OCI-LY7 (cell line): ENCODE measurements around the gene HECW1. TPM values are rescaled to one million over a fixed set of nuclear protein-coding genes. Genes with fewer than 3 reads are reported as not detected.

ENCODE experiments used
- BruUV-seq: library from RNA; stranded (reverse); fragments of 400-500 nt; replicated peaks from 2 replicates; lab custom pipeline; 2021; lab: Mats Ljungman, UMichigan
- CTCF ChIA-PET: fragments of 300-600 bp; sonication (Branson Sonifier 250); formaldehyde crosslinking; loops from one replicate; lab custom pipeline; 2022; ENCODE audit warnings: antibody characterized with exemption; ENCODE audit not compliant: unreplicated experiment; lab: Charles Lee
- POLR2A ChIA-PET: fragments of 300-600 bp; sonication (Branson Sonifier 250); formaldehyde crosslinking; loops from one replicate; lab custom pipeline; 2022; ENCODE audit warnings: antibody characterized with exemption; lab: Charles Lee
- DNase-seq: peaks from one replicate; pipeline ENCODE4 v3.0.0-alpha.2; 2015; ENCODE audit warnings: low spot score
- H2AFZ ChIP-seq: fragments of 200-600 bp; sonication (generic), shearing (Covaris generic); 2 replicates; pipeline ENCODE4 v1.6.1; 2014; ENCODE audit warnings: mild to moderate bottlenecking, antibody characterized with exemption, low read length, moderate library complexity
- H3K27ac ChIP-seq: fragments of 200-600 bp; sonication (generic); 2 replicates; pipeline ENCODE4 v1.5.1; 2014; ENCODE audit warnings: mixed run types, low read depth, mild to moderate bottlenecking, moderate library complexity, low read length, inconsistent platforms; ENCODE audit not compliant: poor library complexity, severe bottlenecking
- H3K36me3 ChIP-seq: fragments of 200-600 bp; sonication (generic); 2 replicates; pipeline ENCODE4 v1.6.1; 2014; ENCODE audit warnings: mild to moderate bottlenecking, antibody characterized with exemption, low read length, moderate library complexity, mixed read lengths; ENCODE audit not compliant: insufficient read depth
- H3K4me1 ChIP-seq: fragments of 200-600 bp; sonication (generic); 2 replicates; pipeline ENCODE4 v1.5.1; 2014; ENCODE audit warnings: mild to moderate bottlenecking, low read length; ENCODE audit not compliant: insufficient read depth, poor library complexity, severe bottlenecking
- H3K4me2 ChIP-seq: fragments of 200-600 bp; sonication (generic); 2 replicates; pipeline ENCODE4 v1.6.1; 2014; ENCODE audit warnings: mild to moderate bottlenecking, low read length
- H3K4me3 ChIP-seq: fragments of 200-600 bp; sonication (generic); 2 replicates; pipeline ENCODE4 v1.5.1; 2014; ENCODE audit warnings: mild to moderate bottlenecking, low read depth, low read length; ENCODE audit not compliant: poor library complexity, severe bottlenecking
- H3K79me2 ChIP-seq: fragments of 200-600 bp; sonication (generic); 2 replicates; pipeline ENCODE4 v1.6.1; 2016; ENCODE audit warnings: low read depth, mild to moderate bottlenecking, low read length, moderate library complexity, mixed read lengths; ENCODE audit not compliant: insufficient read depth
- H3K9me2 ChIP-seq: fragments of 200-600 bp; sonication (generic); 2 replicates; pipeline ENCODE4 v1.6.1; 2016; ENCODE audit warnings: mild to moderate bottlenecking, low read length, mixed read lengths; ENCODE audit not compliant: insufficient read depth
- H3K9me3 ChIP-seq: fragments of 200-600 bp; sonication (generic); 2 replicates; pipeline ENCODE4 v1.6.1; 2014; ENCODE audit warnings: mild to moderate bottlenecking, mixed run types, low read length, mixed read lengths
- H4K20me1 ChIP-seq: fragments of 200-600 bp; sonication (generic); 2 replicates; pipeline ENCODE4 v1.6.1; 2014; ENCODE audit warnings: mild to moderate bottlenecking, antibody characterized with exemption, low read length, moderate library complexity, mixed read lengths; ENCODE audit not compliant: insufficient read depth
- CTCF ChIP-seq: fragments of 200-600 bp; sonication (generic); conservative IDR thresholded peaks from 2 replicates; pipeline ENCODE4 v1.5.1; 2014; ENCODE audit warnings: mild to moderate bottlenecking, antibody characterized with exemption, low read length, moderate library complexity, mixed read lengths
- EZH2phosphoT487 ChIP-seq: fragments of 200-600 bp; sonication (generic); IDR thresholded peaks from 2 replicates; pipeline ENCODE4 v1.6.1; 2018; ENCODE audit warnings: low read depth, borderline replicate concordance, mild to moderate bottlenecking, mixed run types, antibody characterized with exemption, low read length, moderate library complexity, mixed read lengths
- intact Hi-C: fragments of 100-400 bp; cut with micrococcal nuclease; formaldehyde crosslinking; loops from one replicate; pipeline ENCODE4 v1.10.0; 2022; ENCODE audit not compliant: unreplicated experiment
- total RNA-seq, 2 experiments: library from RNA; depleted of rRNA in 1 of 2; stranded (reverse); fragments of >200 nt in 1 of 2; shearing (Covaris generic) in 1 of 2; gene quantifications; 2 replicates each; pipeline ENCODE4 v1.2.3, GENCODE V29; 2014 to 2022

Gene HECW1
- total RNA-seq, 2 experiments from 2014 or later, result 2.0 TPM

- Histone ChIP-seq H3K27ac (no peak overlapping the region), H3K4me3 (no peak overlapping the region), H3K9me3 (no peaks in the 10 kb centered on the region), H3K4me1 (no peaks in the 10 kb centered on the region), H3K36me3 (no peaks in the 10 kb centered on the region), H3K9me2 (no peaks in the 10 kb centered on the region), H4K20me1 (no peaks in the 10 kb centered on the region), H3K79me2 (no peaks in the 10 kb centered on the region), H2AFZ (no peak overlapping the region), H3K4me2 (no peak overlapping the region)
- no peak for DNase-seq
- TF ChIP-seq CTCF, result no peak
- TF ChIP-seq EZH2phosphoT487, result no peak
- BruUV-seq, result no TSS peak
- ChIA-PET POLR2A (no interaction called here), CTCF (no interaction called here)
- intact Hi-C loops, result no loop called here
These were observed 107.8 kb downstream of the HECW1 start for GRCh38 chr7:43220250-43220649.

DNA sequence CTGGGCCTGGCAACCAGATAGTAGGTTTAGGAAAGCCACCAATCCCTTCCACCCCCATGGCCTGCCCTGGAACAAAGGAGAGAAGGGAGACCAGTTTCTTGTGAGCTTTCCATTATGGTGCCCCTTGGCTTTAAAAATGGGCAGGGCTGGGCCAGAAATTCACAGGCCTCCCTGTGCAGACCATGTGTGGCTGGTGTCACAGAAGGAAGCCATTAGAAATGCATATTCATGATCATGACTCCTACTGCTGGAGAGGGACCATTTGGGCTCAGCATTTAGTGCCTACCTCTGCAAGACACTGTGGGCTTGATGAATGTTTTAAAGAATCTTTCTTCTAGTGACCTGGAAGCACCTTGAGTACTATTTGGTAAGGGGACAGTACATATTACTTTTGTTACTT is 108.3 kb downstream of the HECW1 start:
- TF ChIP-seq CTCF (no peak), EZH2phosphoT487 (no peak)
- intact Hi-C loops, result no loop called here
- Histone ChIP-seq H3K4me3 (no peak overlapping the region), H3K9me3 (no peaks in the 10 kb centered on the region), H4K20me1 (no peaks in the 10 kb centered on the region), H3K9me2 (no peaks in the 10 kb centered on the region), H3K27ac (no peak overlapping the region), H3K4me1 (no peaks in the 10 kb centered on the region), H3K4me2 (no peak overlapping the region), H2AFZ (no peak overlapping the region), H3K36me3 (no peaks in the 10 kb centered on the region), H3K79me2 (no peaks in the 10 kb centered on the region)
- ChIA-PET CTCF (no interaction called here), POLR2A (no interaction called here)
- no peak for DNase-seq
- no TSS peak for BruUV-seq

DNA sequence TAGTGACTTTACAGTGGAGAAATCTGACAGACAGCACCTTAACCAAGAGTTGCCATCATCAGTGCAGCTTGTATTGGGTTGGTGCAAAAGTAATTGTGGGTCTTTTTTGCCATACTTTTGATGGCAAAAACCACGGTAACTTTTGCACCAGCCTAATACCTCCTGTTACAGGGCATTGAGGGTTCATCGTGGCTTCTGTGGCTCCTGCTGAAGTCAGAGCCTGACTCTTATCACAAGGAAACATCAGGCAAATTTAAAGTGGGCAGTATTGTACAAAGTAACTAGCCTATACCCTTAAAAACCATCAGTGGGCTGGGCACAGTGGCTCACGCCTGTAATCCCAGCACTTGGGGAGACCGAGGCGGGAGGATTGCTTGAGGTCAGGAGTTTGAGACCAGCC is 117.4 kb downstream of the HECW1 start:
- DNase-seq, result no peak
- no peaks in the 10 kb centered on the region for H3K4me1 ChIP-seq
- BruUV-seq, result no TSS peak
- no peak overlapping the region for H3K4me3 ChIP-seq
- H3K9me3 ChIP-seq, result no peaks in the 10 kb centered on the region
- H3K4me2 ChIP-seq, result no peak overlapping the region
- TF ChIP-seq CTCF, result no peak
- TF ChIP-seq EZH2phosphoT487, result no peak
- H3K9me2 ChIP-seq, result no peaks in the 10 kb centered on the region
- H4K20me1 ChIP-seq, result no peaks in the 10 kb centered on the region
- H3K79me2 ChIP-seq, result no peaks in the 10 kb centered on the region
- intact Hi-C loops, result no loop called here
- ChIA-PET POLR2A (interaction anchor here (1.0 kb wide), 1 partner anchor 27 kb away, joined by 3 read pairs; no protein-coding TSS in a partner anchor), CTCF (no interaction called here)
- H3K27ac ChIP-seq, result no peak overlapping the region
- H2AFZ ChIP-seq, result no peak overlapping the region
- no peaks in the 10 kb centered on the region for H3K36me3 ChIP-seq
